SK-N-MC (cell line): ENCODE results near the gene RYR1.

ENCODE experiments used
- EZH2 ChIP-seq: fragments of 200-600 bp; sonication (generic); IDR thresholded peaks from one replicate; pipeline ENCODE4 v1.6.1; 2017; ENCODE audit warnings: antibody characterized with exemption
- POLR2AphosphoS5 ChIP-seq: IDR thresholded peaks from 2 replicates; pipeline ENCODE4 v1.6.1; 2012; ENCODE audit warnings: mild to moderate bottlenecking, low read depth, low read length, borderline replicate concordance

- TF ChIP-seq EZH2 (no peak), POLR2AphosphoS5 (no peak)
Observed at GRCh38 chr19:38538793-38539528, 105.5 kb downstream of the RYR1 start.
